ENCODE data around the gene ATP5IF1.
A peak's percentile ranks its signal among the peaks of the same experiment; 100 is the strongest.

Gene ATP5IF1

GRCh38 chr1:28235755-28236655 lies at the start of gene ATP5IF1:
TSS of gene ATP5IF1 (plus strand) at chr1:28236124. CDS start at chr1:28236184, 60 bp downstream.
- Histone ChIP-seq H3K4me3 (ENCODE audit: low read length) (peak within 1 kb of the TSS; percentile 99), H3K9ac (ENCODE audit: low read length) (peak within 1 kb of the TSS; percentile 76), H3K27ac (ENCODE audit: low read depth, low read length) (peak within 1 kb of the TSS; percentile 91), H3K4me1 (ENCODE audit: control insufficient read depth, insufficient read depth, low read length) (peaks cover 17% of the 10 kb centered on the region), H3K27me3 (ENCODE audit: control insufficient read depth, insufficient read depth, low read length) (no peaks in the 10 kb centered on the region), H3K36me3 (ENCODE audit: control insufficient read depth, insufficient read depth, low read length) (peaks cover 3% of the 10 kb centered on the region)

- Histone ChIP-seq H3K27ac (ENCODE audit: low read depth, low read length) (no peak overlapping the region), H3K4me1 (ENCODE audit: control insufficient read depth, insufficient read depth, low read length) (no peaks in the 10 kb centered on the region), H3K4me3 (ENCODE audit: low read length) (no peak overlapping the region), H3K36me3 (ENCODE audit: control insufficient read depth, insufficient read depth, low read length) (no peaks in the 10 kb centered on the region), H3K9ac (ENCODE audit: low read length) (no peak overlapping the region), H3K27me3 (ENCODE audit: control insufficient read depth, insufficient read depth, low read length) (no peaks in the 10 kb centered on the region)
Observed at GRCh38 chr1:28190337-28190979, 45.5 kb upstream of the ATP5IF1 start.

- no peak overlapping the region for H3K4me3 ChIP-seq (ENCODE audit: low read length)
- H3K27ac ChIP-seq (ENCODE audit: low read depth, low read length), result no peak overlapping the region
- H3K4me1 ChIP-seq (ENCODE audit: control insufficient read depth, insufficient read depth, low read length), result no peaks in the 10 kb centered on the region
- H3K27me3 ChIP-seq (ENCODE audit: control insufficient read depth, insufficient read depth, low read length), result no peaks in the 10 kb centered on the region
- no peak overlapping the region for H3K9ac ChIP-seq (ENCODE audit: low read length)
- no peaks in the 10 kb centered on the region for H3K36me3 ChIP-seq (ENCODE audit: control insufficient read depth, insufficient read depth, low read length)
Observed at GRCh38 chr1:28190996-28191645, 44.8 kb upstream of the ATP5IF1 start.

DNA sequence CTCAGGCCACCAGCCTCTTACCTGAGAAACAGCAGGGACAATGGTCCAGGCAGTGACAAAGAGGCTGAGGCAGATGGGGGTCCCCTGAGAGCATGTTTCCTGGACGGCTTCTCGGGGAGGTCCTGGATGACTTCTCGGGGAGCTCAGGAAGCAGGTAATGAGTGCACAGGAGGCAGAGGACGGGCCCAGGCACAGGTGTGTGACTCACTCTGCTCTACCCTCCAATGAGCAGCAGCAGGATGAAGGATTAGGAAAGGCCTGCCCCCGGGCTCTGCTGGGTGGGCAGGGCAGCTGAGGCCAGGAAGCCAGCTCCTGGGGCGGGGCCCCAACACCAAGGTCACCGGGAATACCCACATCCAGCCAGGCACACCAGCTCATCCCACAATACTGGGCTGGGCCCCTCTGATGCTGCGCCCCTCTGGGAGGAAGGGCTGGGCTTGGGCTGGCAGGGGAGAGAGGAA lies 42.2 kb upstream of the ATP5IF1 start:
- Histone ChIP-seq H3K4me3 (ENCODE audit: low read length) (no peak overlapping the region), H3K27ac (ENCODE audit: low read depth, low read length) (no peak overlapping the region), H3K36me3 (ENCODE audit: control insufficient read depth, insufficient read depth, low read length) (peaks cover 2% of the 10 kb centered on the region), H3K27me3 (ENCODE audit: control insufficient read depth, insufficient read depth, low read length) (no peaks in the 10 kb centered on the region), H3K4me1 (ENCODE audit: control insufficient read depth, insufficient read depth, low read length) (no peaks in the 10 kb centered on the region), H3K9ac (ENCODE audit: low read length) (no peak overlapping the region)

DNA sequence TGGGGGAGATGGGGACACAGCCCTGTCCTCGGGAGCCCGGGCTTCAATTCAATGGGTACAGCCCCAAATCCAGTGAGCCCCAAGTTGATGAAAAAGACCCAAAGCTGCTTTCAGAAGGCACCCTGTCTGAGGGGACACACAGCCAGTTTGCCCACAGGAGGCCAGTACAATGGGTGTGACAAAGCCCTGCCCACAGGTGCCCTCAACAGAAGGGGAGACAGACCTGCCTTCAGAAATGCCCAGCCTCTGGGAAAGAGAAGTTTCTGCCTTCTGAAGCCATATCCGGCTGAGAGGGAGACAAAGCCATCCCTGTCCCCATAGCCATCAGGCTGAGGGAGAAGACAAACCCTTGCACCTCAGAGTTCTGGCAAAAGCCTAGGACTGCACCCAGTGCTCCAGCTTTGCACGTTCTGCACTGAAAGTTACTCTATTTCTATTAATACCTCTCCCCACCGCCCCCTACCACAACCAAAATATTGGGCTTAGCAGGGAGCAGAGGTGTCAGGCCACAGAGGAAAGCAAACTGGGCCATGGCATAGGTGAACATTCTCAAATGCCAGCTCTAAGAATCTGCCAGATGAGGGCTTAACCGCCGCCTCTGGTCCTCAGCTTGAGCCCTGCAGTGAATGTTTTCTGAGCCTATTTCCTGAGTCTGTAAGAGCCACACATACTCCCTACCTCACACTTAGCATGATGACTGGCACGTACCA lies 41.4 kb upstream of the ATP5IF1 start:
- Histone ChIP-seq H3K4me1 (ENCODE audit: control insufficient read depth, insufficient read depth, low read length) (no peaks in the 10 kb centered on the region), H3K4me3 (ENCODE audit: low read length) (no peak overlapping the region), H3K36me3 (ENCODE audit: control insufficient read depth, insufficient read depth, low read length) (peaks cover 5% of the 10 kb centered on the region), H3K27ac (ENCODE audit: low read depth, low read length) (no peak overlapping the region), H3K27me3 (ENCODE audit: control insufficient read depth, insufficient read depth, low read length) (no peaks in the 10 kb centered on the region), H3K9ac (ENCODE audit: low read length) (no peak overlapping the region)

DNA sequence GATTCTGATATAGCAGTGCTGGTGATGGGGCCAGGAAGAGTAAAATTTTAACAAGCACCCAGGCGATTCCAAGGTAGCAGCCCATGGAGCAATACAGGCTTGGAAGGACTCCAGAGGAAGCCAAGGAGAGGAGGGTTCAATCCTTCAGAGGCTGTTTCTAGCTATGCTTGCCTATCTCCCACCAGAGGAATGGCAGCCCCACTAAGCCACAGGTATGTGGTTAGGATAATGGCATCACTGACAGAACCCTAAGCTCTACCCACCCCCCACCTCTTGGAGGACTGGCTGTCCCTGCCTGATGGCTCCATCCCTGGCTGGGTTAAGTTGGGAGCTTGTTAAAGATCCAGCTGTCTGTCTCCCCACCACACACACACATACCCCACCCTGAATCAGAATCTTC lies 40.1 kb upstream of the ATP5IF1 start:
- H3K36me3 ChIP-seq (ENCODE audit: control insufficient read depth, insufficient read depth, low read length), result peaks cover 7% of the 10 kb centered on the region
- no peak overlapping the region for H3K9ac ChIP-seq (ENCODE audit: low read length)
- H3K4me1 ChIP-seq (ENCODE audit: control insufficient read depth, insufficient read depth, low read length), result no peaks in the 10 kb centered on the region
- H3K27ac ChIP-seq (ENCODE audit: low read depth, low read length), result no peak overlapping the region
- no peaks in the 10 kb centered on the region for H3K27me3 ChIP-seq (ENCODE audit: control insufficient read depth, insufficient read depth, low read length)
- no peak overlapping the region for H3K4me3 ChIP-seq (ENCODE audit: low read length)

DNA sequence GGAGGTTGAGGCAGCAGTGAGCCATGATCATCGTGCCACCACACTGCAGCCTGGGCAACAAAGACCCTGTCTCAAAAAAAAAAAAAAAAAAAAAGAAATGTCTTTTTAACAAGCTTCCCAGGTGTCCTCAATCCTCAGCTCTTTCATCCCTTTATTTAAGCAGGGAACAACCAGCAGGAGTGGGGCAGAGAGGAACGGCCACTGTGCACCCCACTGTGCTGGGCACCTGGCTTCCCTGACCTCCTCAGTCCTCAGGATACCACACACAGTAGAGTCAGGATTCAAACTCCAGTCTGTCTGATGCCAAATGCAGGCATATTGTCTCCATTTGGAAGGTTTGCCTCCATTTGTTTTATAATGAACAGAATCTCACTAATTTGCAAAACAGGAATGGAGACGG lies 39.6 kb upstream of the ATP5IF1 start:
- H3K36me3 ChIP-seq (ENCODE audit: control insufficient read depth, insufficient read depth, low read length), result peaks cover 7% of the 10 kb centered on the region
- no peak overlapping the region for H3K9ac ChIP-seq (ENCODE audit: low read length)
- no peaks in the 10 kb centered on the region for H3K27me3 ChIP-seq (ENCODE audit: control insufficient read depth, insufficient read depth, low read length)
- H3K4me1 ChIP-seq (ENCODE audit: control insufficient read depth, insufficient read depth, low read length), result no peaks in the 10 kb centered on the region
- H3K27ac ChIP-seq (ENCODE audit: low read depth, low read length), result no peak overlapping the region
- no peak overlapping the region for H3K4me3 ChIP-seq (ENCODE audit: low read length)

GRCh38 chr1:28197682-28198415 lies 38.1 kb upstream of the ATP5IF1 start:
- Histone ChIP-seq H3K27me3 (ENCODE audit: control insufficient read depth, insufficient read depth, low read length) (no peaks in the 10 kb centered on the region), H3K4me1 (ENCODE audit: control insufficient read depth, insufficient read depth, low read length) (no peaks in the 10 kb centered on the region), H3K36me3 (ENCODE audit: control insufficient read depth, insufficient read depth, low read length) (peaks cover 8% of the 10 kb centered on the region), H3K27ac (ENCODE audit: low read depth, low read length) (no peak overlapping the region), H3K9ac (ENCODE audit: low read length) (no peak overlapping the region), H3K4me3 (ENCODE audit: low read length) (no peak overlapping the region)

GRCh38 chr1:28199328-28200233 lies 36.3 kb upstream of the ATP5IF1 start:
- H3K27ac ChIP-seq (ENCODE audit: low read depth, low read length), result no peak overlapping the region
- no peaks in the 10 kb centered on the region for H3K4me1 ChIP-seq (ENCODE audit: control insufficient read depth, insufficient read depth, low read length)
- H3K9ac ChIP-seq (ENCODE audit: low read length), result no peak overlapping the region
- H3K27me3 ChIP-seq (ENCODE audit: control insufficient read depth, insufficient read depth, low read length), result no peaks in the 10 kb centered on the region
- no peak overlapping the region for H3K4me3 ChIP-seq (ENCODE audit: low read length)
- peaks cover 23% of the 10 kb centered on the region for H3K36me3 ChIP-seq (ENCODE audit: control insufficient read depth, insufficient read depth, low read length)

GRCh38 chr1:28200234-28200873 lies 35.6 kb upstream of the ATP5IF1 start:
- H3K27me3 ChIP-seq (ENCODE audit: control insufficient read depth, insufficient read depth, low read length), result no peaks in the 10 kb centered on the region
- no peak overlapping the region for H3K4me3 ChIP-seq (ENCODE audit: low read length)
- H3K9ac ChIP-seq (ENCODE audit: low read length), result no peak overlapping the region
- H3K36me3 ChIP-seq (ENCODE audit: control insufficient read depth, insufficient read depth, low read length), result peaks cover 23% of the 10 kb centered on the region
- H3K27ac ChIP-seq (ENCODE audit: low read depth, low read length), result no peak overlapping the region
- H3K4me1 ChIP-seq (ENCODE audit: control insufficient read depth, insufficient read depth, low read length), result no peaks in the 10 kb centered on the region

Data from rectal smooth muscle tissue (tissue), 1 donor.